BJ (cell line): ENCODE results near the gene SULT1A4. TPM values are rescaled to one million over a fixed set of nuclear protein-coding genes. Genes with fewer than 3 reads are reported as not detected.
"Not testable (repeated sequence)": the region's sequence is repeated elsewhere in the genome, so short reads cannot be mapped to it uniquely, and the experiment has no call there.

Source experiments
- CTCF ChIA-PET: fragments of 350-600 bp; formaldehyde crosslinking; extraction: SDS; loops from one replicate; lab custom pipeline; 2021; ENCODE audit warnings: antibody characterized with exemption, inconsistent platforms; lab: Yijun Ruan, JAX
- POLR2A ChIA-PET: fragments of 300-600 bp; sonication (Branson Sonifier 250); formaldehyde crosslinking; extraction: SDS; loops from one replicate; lab custom pipeline; 2021; ENCODE audit warnings: antibody characterized with exemption; lab: Charles Lee
- DNase-seq: peaks from one replicate; pipeline ENCODE4 v3.0.0-alpha.2; 2011; ENCODE audit warnings: low read depth
- H3K27me3 ChIP-seq: 2 replicates; pipeline ENCODE4 v1.6.0; 2011; ENCODE audit warnings: low read length; ENCODE audit not compliant: control insufficient read depth, insufficient read depth
- H3K36me3 ChIP-seq: 2 replicates; pipeline ENCODE4 v1.5.1; 2011; ENCODE audit warnings: low read length; ENCODE audit not compliant: control insufficient read depth, insufficient read depth
- H3K4me3 ChIP-seq: 2 replicates; pipeline ENCODE4 v1.5.1; 2011; ENCODE audit warnings: low read depth, mild to moderate bottlenecking, control low read depth, low read length
- polyA plus RNA-seq: library from polyadenylated mRNA; depleted of rRNA; stranded (reverse); fragments of >200 nt; gene quantifications from 2 replicates; pipeline ENCODE4 v1.2.3, GENCODE V29; 2011; rRNA removed
- small RNA-seq: library from RNA; depleted of rRNA; stranded (forward); fragments of <200 nt; gene quantifications from one replicate; pipeline ENCODE3, GENCODE V24; 2012; ENCODE audit warnings: low replicate concordance, low read depth; ENCODE audit not compliant: insufficient read length

Gene SULT1A4
- polyA plus RNA-seq, 1 experiment = 1.1 TPM

- H3K4me3 ChIP-seq, POLR2A ChIA-PET, H3K36me3 ChIP-seq, H3K27me3 ChIP-seq, CTCF ChIA-PET, DNase-seq: not testable (repeated sequence)
Observed at GRCh38 chr16:29472065-29472464, 12.4 kb downstream of the SULT1A4 start.

GRCh38 chr16:29482276-29482675, 22.6 kb downstream of the SULT1A4 start:
- POLR2A ChIA-PET, H3K27me3 ChIP-seq, H3K36me3 ChIP-seq, CTCF ChIA-PET, H3K4me3 ChIP-seq, DNase-seq: not testable (repeated sequence)

GRCh38 chr16:29506308-29506707, 46.6 kb downstream of the SULT1A4 start, which contains the start of gene NPIPB12:
NPIPB12 (minus strand) TSS chr16:29506408.
- POLR2A ChIA-PET, H3K36me3 ChIP-seq: not testable (repeated sequence)

More at GRCh38 chr16:29506308-29506707, 46.6 kb downstream of the SULT1A4 start, which contains the start of gene NPIPB12:
- DNase-seq, H3K4me3 ChIP-seq, CTCF ChIA-PET, H3K27me3 ChIP-seq: not testable (repeated sequence)

Small RNA genes within 50 kb of the gene (small RNA-seq; reads per million reads assigned to genes)
- not detected for gene AC133555.2

Other genes with a start within 250 kb of the SULT1A4 start
- gene NPIPB11, start 53.2 kb upstream of the SULT1A4 start, polyA plus RNA-seq = 0.17 and 0.42 TPM in 2 replicates
- 10.5 and 10.6 TPM in 2 replicates for gene BOLA2, start 5.6 kb upstream of the SULT1A4 start, polyA plus RNA-seq
- 7.6 and 10.4 TPM in 2 replicates for gene SLX1B, start 5.4 kb upstream of the SULT1A4 start, polyA plus RNA-seq
- gene NPIPB12, start 46.5 kb downstream of the SULT1A4 start, polyA plus RNA-seq = 4.9 and 10.2 TPM in 2 replicates
- 0.04 TPM in 1 of 2 replicates, not detected in the other for gene SPN, start 203.3 kb downstream of the SULT1A4 start, polyA plus RNA-seq
- 4.2 and 4.7 TPM in 2 replicates for gene QPRT, start 219.3 kb downstream of the SULT1A4 start, polyA plus RNA-seq